HG02981 (cell line): ENCODE results near the gene ZMYND8.
"Not testable (repeated sequence)": the region's sequence is repeated elsewhere in the genome, so short reads cannot be mapped to it uniquely, and the experiment has no call there.

ENCODE experiments used
- ATAC-seq: cut with Tn5 transposase; IDR thresholded peaks from one replicate; pipeline ENCODE4 v1.9.1; 2021; ENCODE audit warnings: mild to moderate bottlenecking, moderate library complexity; ENCODE audit not compliant: unreplicated experiment

The ZMYND8 gene

GRCh38 chr20:47314647-47315338 lies 41.7 kb downstream of the ZMYND8 start:
- ATAC-seq, result no peak

GRCh38 chr20:47311967-47312681 lies 44.4 kb downstream of the ZMYND8 start:
- no peak for ATAC-seq

- ATAC-seq, result no peak
These were observed 45.3 kb downstream of the ZMYND8 start for GRCh38 chr20:47311211-47311610.

GRCh38 chr20:47310729-47311128 lies 45.8 kb downstream of the ZMYND8 start:
- ATAC-seq, result no peak

GRCh38 chr20:47309806-47310426 lies 46.6 kb downstream of the ZMYND8 start:
- ATAC-seq, result no peak

- ATAC-seq, result no peak
These were observed 47.1 kb downstream of the ZMYND8 start for GRCh38 chr20:47309394-47309793.

- ATAC-seq, result not testable (repeated sequence)
These were observed 48.9 kb downstream of the ZMYND8 start for GRCh38 chr20:47307569-47307968.

- no peak for ATAC-seq
These were observed 49.6 kb downstream of the ZMYND8 start for GRCh38 chr20:47306755-47307370.

GRCh38 chr20:47306095-47306494 lies 50.4 kb downstream of the ZMYND8 start:
- ATAC-seq, result no peak

- ATAC-seq, result no peak
These were observed 50.8 kb downstream of the ZMYND8 start for GRCh38 chr20:47305667-47306066.

GRCh38 chr20:47304287-47304686 lies 52.2 kb downstream of the ZMYND8 start:
- ATAC-seq, result no peak

- no peak for ATAC-seq
These were observed 52.8 kb downstream of the ZMYND8 start for GRCh38 chr20:47303736-47304135.

GRCh38 chr20:47300071-47300470 lies 56.4 kb downstream of the ZMYND8 start:
- no peak for ATAC-seq

- no peak for ATAC-seq
These were observed 57.9 kb downstream of the ZMYND8 start for GRCh38 chr20:47298624-47299023.

GRCh38 chr20:47297746-47298145 lies 58.8 kb downstream of the ZMYND8 start:
- no peak for ATAC-seq

GRCh38 chr20:47296950-47297349 lies 59.5 kb downstream of the ZMYND8 start:
- no peak for ATAC-seq

- ATAC-seq, result no peak
These were observed 60.5 kb downstream of the ZMYND8 start for GRCh38 chr20:47295921-47296426.

GRCh38 chr20:47295129-47295813 lies 61.2 kb downstream of the ZMYND8 start:
- no peak for ATAC-seq

GRCh38 chr20:47293631-47294030 lies 62.9 kb downstream of the ZMYND8 start:
- ATAC-seq, result no peak

- ATAC-seq, result no peak
These were observed 63.9 kb downstream of the ZMYND8 start for GRCh38 chr20:47292581-47292980.
